Activated CD4-positive, alpha-beta memory T cell treated with anti-CD3 and anti-CD28 coated beads for 36 hours (primary cell): ENCODE measurements around the gene GPR152. TPM values are rescaled to one million over a fixed set of nuclear protein-coding genes. Genes with fewer than 3 reads are reported as not detected.
"Not testable (repeated sequence)": the region's sequence is repeated elsewhere in the genome, so short reads cannot be mapped to it uniquely, and the experiment has no call there.

Experiments used
- CTCF ChIA-PET: fragments of 350-600 bp; sonication (Branson Sonifier 250); formaldehyde crosslinking; loops from one replicate; lab custom pipeline; 2021; ENCODE audit warnings: antibody characterized with exemption, inconsistent platforms; lab: Charles Lee
- POLR2A ChIA-PET: fragments of 350-600 bp; sonication (Branson Sonifier 250); formaldehyde crosslinking; loops from one replicate; lab custom pipeline; 2021; ENCODE audit warnings: antibody characterized with exemption; lab: Charles Lee
- DNase-seq: peaks from one replicate; pipeline ENCODE4 v3.0.0-alpha.2; 2020
- H3K27ac Mint-ChIP-seq: one replicate; pipeline ENCODE4 v1.8.0; 2021; ENCODE audit warnings: mixed read lengths
- H3K27me3 Mint-ChIP-seq: one replicate; pipeline ENCODE4 v1.8.0; 2021; ENCODE audit warnings: mixed read lengths
- H3K36me3 Mint-ChIP-seq: one replicate; pipeline ENCODE4 v1.8.0; 2021; ENCODE audit warnings: mixed read lengths
- H3K4me1 Mint-ChIP-seq: one replicate; pipeline ENCODE4 v1.8.0; 2021; ENCODE audit warnings: low read depth, mixed read lengths
- H3K4me3 Mint-ChIP-seq: one replicate; pipeline ENCODE4 v1.8.0; 2021; ENCODE audit warnings: mild to moderate bottlenecking, mixed read lengths
- H3K9me3 Mint-ChIP-seq: one replicate; pipeline ENCODE4 v1.8.0; 2021; ENCODE audit warnings: mixed read lengths
- intact Hi-C: fragments of 100-400 bp; cut with micrococcal nuclease; formaldehyde crosslinking; loops from one replicate; pipeline ENCODE4 v1.15.1; 2023
- total RNA-seq, 2 experiments: library from RNA; stranded (reverse); gene quantifications; one replicate each; pipeline ENCODE4 v1.2.3, GENCODE V29; 2021

The GPR152 gene
- total RNA-seq, 2 experiments from 2014 or later: not detected

DNA sequence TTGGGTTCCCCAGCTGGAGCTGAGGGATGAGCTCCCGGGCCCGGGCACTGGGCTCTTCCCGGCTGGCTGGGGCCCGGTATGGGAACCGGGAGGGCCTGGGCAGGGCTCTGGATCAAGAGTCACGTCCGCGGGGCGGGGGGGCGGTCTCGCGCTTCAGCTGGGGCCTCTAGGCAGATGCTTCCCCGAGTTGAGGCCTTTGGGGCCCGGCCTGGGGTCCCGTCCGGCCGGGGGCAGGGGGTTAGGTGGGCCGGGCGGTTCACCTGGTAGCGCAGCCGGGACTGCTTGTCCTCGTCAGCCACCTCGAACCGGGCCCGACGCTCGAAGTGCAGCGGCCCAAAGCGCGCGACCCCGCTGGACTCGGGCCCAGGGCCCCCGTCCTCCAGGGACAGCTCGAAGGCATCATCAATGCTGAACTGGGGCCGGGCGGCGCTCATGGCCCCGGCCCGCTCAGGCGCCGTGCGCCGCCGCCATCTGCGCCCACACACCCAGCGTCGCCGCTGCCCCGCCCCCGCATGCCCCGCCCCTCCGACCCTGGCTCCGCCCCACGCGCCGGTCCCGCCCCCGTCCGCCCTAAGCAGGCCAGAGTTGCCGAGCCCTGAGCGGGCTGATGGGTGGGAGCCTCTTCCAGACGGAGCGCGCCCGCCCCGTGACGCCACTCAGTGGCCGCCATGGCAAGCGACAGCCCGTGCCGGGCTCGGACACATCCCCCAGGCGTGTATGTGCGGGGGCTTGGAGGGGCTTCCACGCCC lies 16.4 kb upstream of the GPR152 start, which contains the start of gene TMEM134:
TSS of gene TMEM134 (minus strand) at position 493 of the 749 bp plus-strand sequence. CDS start at position 434, 59 bp downstream.
- Mint-ChIP-seq H3K27ac (peak within 1 kb of the TSS; percentile 90), H3K36me3 (peaks cover 5% of the 10 kb centered on the region), H3K4me3 (peak within 1 kb of the TSS; percentile 90), H3K4me1 (peaks cover 32% of the 10 kb centered on the region), H3K27me3 (no peaks in the 10 kb centered on the region), H3K9me3 (no peaks in the 10 kb centered on the region)
- ChIA-PET POLR2A (interaction anchor here (0.6 to 4.3 kb wide), 18 partner anchors 12 to 229 kb away, joined by 3 to 35 read pairs (median 4); partner anchors contain the start of genes AIP, PITPNM1, PPP1CA and PTPRCAP), CTCF (interaction anchor here (0.7 to 2.5 kb wide), 12 partner anchors 15 to 161 kb away, joined by 3 to 17 read pairs (median 5); partner anchors contain the start of genes AIP, CORO1B, NUDT8 and PITPNM1)
- peak; percentile 95 for DNase-seq
- intact Hi-C loops: loop anchor here (1.0 to 5.0 kb wide), 5 partner anchors 14 to 67 kb away; partner anchors contain the start of genes AIP and RPS6KB2

GRCh38 chr11:67468456-67468758 lies 15.9 kb upstream of the GPR152 start:
- Mint-ChIP-seq H3K27me3 (no peaks in the 10 kb centered on the region), H3K4me3 (peak overlapping the region; percentile 90), H3K36me3 (peaks cover 5% of the 10 kb centered on the region), H3K27ac (peak overlapping the region; percentile 90), H3K4me1 (peaks cover 32% of the 10 kb centered on the region), H3K9me3 (no peaks in the 10 kb centered on the region)
- intact Hi-C loops: loop anchor here (2.0 to 5.0 kb wide), 2 partner anchors 30 to 41 kb away; partner anchors contain the start of gene RPS6KB2
- POLR2A ChIA-PET: interaction anchor here (0.6 to 4.3 kb wide), 18 partner anchors 12 to 229 kb away, joined by 3 to 35 read pairs (median 4); partner anchors contain the start of genes AIP, PITPNM1, PPP1CA and PTPRCAP
- CTCF ChIA-PET: interaction anchor here (0.7 to 2.5 kb wide), 13 partner anchors 16 to 161 kb away, joined by 3 to 17 read pairs (median 4); partner anchors contain the start of genes AIP, CORO1B, NUDT8 and PITPNM1
- peak; percentile 41 for DNase-seq

DNA sequence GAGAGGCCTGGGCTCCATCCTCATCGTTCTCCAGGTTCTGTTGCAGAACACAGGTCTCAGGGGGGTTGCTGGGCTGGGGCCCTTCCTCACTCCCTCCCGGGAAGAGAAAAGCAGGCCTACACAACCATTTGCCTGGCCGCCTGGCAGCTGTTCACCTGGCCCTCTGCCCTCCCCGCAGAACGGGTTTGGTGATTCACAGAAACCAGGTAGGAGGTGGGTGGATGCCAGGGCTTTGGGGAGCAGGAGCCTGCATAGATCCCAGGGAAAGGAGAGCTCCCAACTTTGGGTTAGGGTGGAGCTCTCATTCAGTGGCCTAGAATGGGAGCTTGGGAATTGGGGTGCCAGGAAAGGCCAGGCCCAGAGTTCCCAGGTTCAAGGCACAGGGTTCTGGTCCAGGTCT lies 15.5 kb upstream of the GPR152 start:
- H3K9me3 Mint-ChIP-seq: no peaks in the 10 kb centered on the region
- H3K4me1 Mint-ChIP-seq: peaks cover 32% of the 10 kb centered on the region
- H3K27ac Mint-ChIP-seq: peak overlapping the region; percentile 90
- no peaks in the 10 kb centered on the region for H3K27me3 Mint-ChIP-seq
- POLR2A ChIA-PET: interaction anchor here (0.6 to 4.3 kb wide), 19 partner anchors 11 to 228 kb away, joined by 3 to 35 read pairs (median 4); partner anchors contain the start of genes AIP, PITPNM1, PPP1CA and PTPRCAP
- peak overlapping the region; percentile 90 for H3K4me3 Mint-ChIP-seq
- intact Hi-C loops: loop anchor here (2.0 to 5.0 kb wide), 2 partner anchors 29 to 41 kb away; partner anchors contain the start of gene RPS6KB2
- H3K36me3 Mint-ChIP-seq: peaks cover 5% of the 10 kb centered on the region
- CTCF ChIA-PET: interaction anchor here (0.7 to 2.5 kb wide), 12 partner anchors 16 to 162 kb away, joined by 3 to 17 read pairs (median 5); partner anchors contain the start of genes AIP, CORO1B, NUDT8 and PITPNM1
- peak; percentile 61 for DNase-seq

GRCh38 chr11:67466962-67467771 lies 14.6 kb upstream of the GPR152 start:
- CTCF ChIA-PET: interaction anchor here (1.2 to 2.5 kb wide), 6 partner anchors 17 to 116 kb away, joined by 4 to 13 read pairs (median 6); partner anchors contain the start of genes AIP and PITPNM1
- POLR2A ChIA-PET: interaction anchor here (0.7 to 4.3 kb wide), 6 partner anchors 19 to 60 kb away, joined by 3 to 35 read pairs (median 8); partner anchors contain the start of genes PITPNM1 and PTPRCAP
- H3K36me3 Mint-ChIP-seq: peaks cover 5% of the 10 kb centered on the region
- no peaks in the 10 kb centered on the region for H3K27me3 Mint-ChIP-seq
- peak overlapping the region; percentile 90 for H3K4me3 Mint-ChIP-seq
- no peak for DNase-seq
- H3K4me1 Mint-ChIP-seq: peaks cover 32% of the 10 kb centered on the region
- intact Hi-C loops: loop anchor here (5.0 kb wide), 1 partner anchor 40 kb away; the partner anchor contains the start of gene RPS6KB2
- H3K27ac Mint-ChIP-seq: peak overlapping the region; percentile 90
- H3K9me3 Mint-ChIP-seq: no peaks in the 10 kb centered on the region

DNA sequence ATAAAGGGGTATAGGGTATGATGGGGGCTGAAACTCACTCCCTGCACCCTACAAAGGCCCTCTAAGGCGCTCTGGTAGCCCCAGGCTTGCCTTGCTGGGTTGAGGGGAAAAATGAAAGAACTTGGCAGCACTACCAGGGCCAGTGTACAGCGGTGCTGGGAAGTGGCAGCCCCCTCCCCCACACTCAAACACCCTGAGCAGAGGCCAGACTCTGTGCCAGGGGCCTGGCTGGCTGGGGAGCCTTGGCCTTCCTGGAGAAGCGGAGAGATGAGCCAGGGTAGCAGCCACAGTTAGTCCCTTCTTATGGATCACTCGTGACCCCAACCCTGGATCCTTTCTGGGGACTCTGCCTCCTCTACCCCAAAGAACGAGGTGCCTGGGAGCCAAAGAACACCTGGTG lies 13.8 kb upstream of the GPR152 start:
- peaks cover 32% of the 10 kb centered on the region for H3K4me1 Mint-ChIP-seq
- intact Hi-C loops: loop anchor here (5.0 kb wide), 1 partner anchor 39 kb away; the partner anchor contains the start of gene RPS6KB2
- H3K27me3 Mint-ChIP-seq: no peaks in the 10 kb centered on the region
- no peak overlapping the region for H3K27ac Mint-ChIP-seq
- DNase-seq: no peak
- CTCF ChIA-PET: interaction anchor here (1.1 kb wide), 1 partner anchor 149 kb away, joined by 3 read pairs; no protein-coding TSS in a partner anchor
- POLR2A ChIA-PET: interaction anchor here (0.5 to 4.3 kb wide), 5 partner anchors 9 to 59 kb away, joined by 3 to 35 read pairs (median 5); partner anchors contain the start of gene PTPRCAP
- no peak overlapping the region for H3K4me3 Mint-ChIP-seq
- H3K36me3 Mint-ChIP-seq: peaks cover 5% of the 10 kb centered on the region
- H3K9me3 Mint-ChIP-seq: no peaks in the 10 kb centered on the region

GRCh38 chr11:67465530-67465929 lies 13.0 kb upstream of the GPR152 start:
- H3K27me3 Mint-ChIP-seq, H3K36me3 Mint-ChIP-seq, DNase-seq, H3K9me3 Mint-ChIP-seq: not testable (repeated sequence)
- peak overlapping the region; percentile 89 for H3K4me3 Mint-ChIP-seq
- peak overlapping the region; percentile 93 for H3K27ac Mint-ChIP-seq
- peaks cover 32% of the 10 kb centered on the region for H3K4me1 Mint-ChIP-seq
- intact Hi-C loops: loop anchor here (2.0 to 5.0 kb wide), 2 partner anchors 19 to 38 kb away; partner anchors contain the start of gene RPS6KB2
- ChIA-PET CTCF (interaction anchor here (0.6 to 1.3 kb wide), 5 partner anchors 21 to 148 kb away, joined by 3 to 5 read pairs (median 3); partner anchors contain the start of gene PTPRCAP), POLR2A (interaction anchor here (0.5 to 2.0 kb wide), 9 partner anchors 10 to 113 kb away, joined by 3 to 10 read pairs (median 3); partner anchors contain the start of genes PITPNM1, POLD4, PTPRCAP and RPS6KB2)

DNA sequence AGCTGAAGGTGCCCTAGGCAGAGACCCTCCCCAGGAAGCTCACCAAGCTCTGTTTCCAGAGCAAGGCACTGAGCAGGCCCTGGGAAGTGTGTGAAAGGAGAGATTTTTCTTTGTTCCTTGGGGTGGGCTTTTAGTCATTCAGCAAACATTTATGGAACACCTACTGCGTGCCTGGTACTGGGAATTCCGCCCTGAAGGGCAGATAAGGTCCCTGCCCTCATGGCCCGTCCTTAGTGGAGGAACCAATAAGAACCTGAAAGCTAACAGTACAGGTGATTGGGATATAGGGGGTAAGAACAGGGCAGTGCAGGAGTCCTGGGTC lies 12.6 kb upstream of the GPR152 start:
- POLR2A ChIA-PET: interaction anchor here (0.9 to 2.0 kb wide), 7 partner anchors 13 to 113 kb away, joined by 3 to 10 read pairs (median 3); partner anchors contain the start of genes PITPNM1, POLD4, PTPRCAP and RPS6KB2
- peak overlapping the region; percentile 93 for H3K27ac Mint-ChIP-seq
- intact Hi-C loops: loop anchor here (2.0 to 5.0 kb wide), 2 partner anchors 18 to 38 kb away; partner anchors contain the start of gene RPS6KB2
- no peaks in the 10 kb centered on the region for H3K9me3 Mint-ChIP-seq
- no peaks in the 10 kb centered on the region for H3K27me3 Mint-ChIP-seq
- DNase-seq: no peak
- peak overlapping the region; percentile 89 for H3K4me3 Mint-ChIP-seq
- H3K36me3 Mint-ChIP-seq: peaks cover 5% of the 10 kb centered on the region
- H3K4me1 Mint-ChIP-seq: peaks cover 32% of the 10 kb centered on the region
- CTCF ChIA-PET: interaction anchor here (0.6 to 1.3 kb wide), 5 partner anchors 20 to 148 kb away, joined by 3 to 5 read pairs (median 3); partner anchors contain the start of gene PTPRCAP

DNA sequence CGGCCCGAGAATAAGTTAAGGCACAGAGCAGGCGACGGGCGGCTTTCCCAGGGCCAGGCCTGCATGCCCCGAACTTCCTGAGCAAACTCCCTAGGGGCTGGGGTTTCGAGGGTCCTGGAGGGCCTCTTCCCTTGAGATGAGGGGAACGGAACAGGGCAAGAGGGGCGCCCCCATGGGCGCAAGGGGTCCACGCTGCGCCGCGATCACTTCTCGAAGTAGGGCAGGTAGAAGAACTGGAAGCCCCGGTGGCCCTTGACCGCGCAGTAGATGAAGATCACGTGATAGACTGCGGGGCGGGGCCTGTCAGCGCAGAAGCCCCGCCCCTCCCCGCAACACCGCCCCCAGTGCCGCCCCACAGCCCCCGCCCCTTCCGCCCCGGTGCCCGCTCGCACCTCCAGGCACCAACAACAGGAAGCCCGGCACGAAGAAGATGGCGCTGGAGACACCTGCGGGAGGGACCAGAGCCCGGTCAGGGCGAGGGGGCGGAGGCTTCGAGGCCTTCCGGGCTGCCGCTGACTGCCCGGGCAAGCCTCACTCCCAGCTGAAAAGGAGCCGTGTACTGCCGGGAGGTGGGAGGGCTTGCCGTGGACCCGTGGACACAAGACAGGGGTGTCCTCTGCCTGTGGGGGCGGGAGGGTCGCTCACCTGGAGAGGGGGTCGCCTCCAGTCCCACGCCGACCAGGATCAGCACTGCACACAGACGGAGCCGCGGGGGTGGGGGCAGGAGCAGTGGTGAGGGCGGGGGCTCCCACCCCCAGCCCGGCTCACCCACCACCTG lies 12.1 kb upstream of the GPR152 start:
- intact Hi-C loops: loop anchor here (1.0 to 5.0 kb wide), 4 partner anchors 18 to 44 kb away; partner anchors contain the start of genes CDK2AP2 and RPS6KB2
- peak; percentile 96 for DNase-seq
- H3K27me3 Mint-ChIP-seq: no peaks in the 10 kb centered on the region
- peaks cover 34% of the 10 kb centered on the region for H3K4me1 Mint-ChIP-seq
- peak overlapping the region; percentile 93 for H3K27ac Mint-ChIP-seq
- peaks cover 5% of the 10 kb centered on the region for H3K36me3 Mint-ChIP-seq
- POLR2A ChIA-PET: interaction anchor here (0.5 to 2.0 kb wide), 8 partner anchors 10 to 112 kb away, joined by 3 to 10 read pairs (median 3); partner anchors contain the start of genes PITPNM1, POLD4, PTPRCAP and RPS6KB2
- CTCF ChIA-PET: interaction anchor here (0.9 to 1.3 kb wide), 3 partner anchors 27 to 62 kb away, joined by 3 read pairs; partner anchors contain the start of gene PTPRCAP
- peak overlapping the region; percentile 89 for H3K4me3 Mint-ChIP-seq
- no peaks in the 10 kb centered on the region for H3K9me3 Mint-ChIP-seq

DNA sequence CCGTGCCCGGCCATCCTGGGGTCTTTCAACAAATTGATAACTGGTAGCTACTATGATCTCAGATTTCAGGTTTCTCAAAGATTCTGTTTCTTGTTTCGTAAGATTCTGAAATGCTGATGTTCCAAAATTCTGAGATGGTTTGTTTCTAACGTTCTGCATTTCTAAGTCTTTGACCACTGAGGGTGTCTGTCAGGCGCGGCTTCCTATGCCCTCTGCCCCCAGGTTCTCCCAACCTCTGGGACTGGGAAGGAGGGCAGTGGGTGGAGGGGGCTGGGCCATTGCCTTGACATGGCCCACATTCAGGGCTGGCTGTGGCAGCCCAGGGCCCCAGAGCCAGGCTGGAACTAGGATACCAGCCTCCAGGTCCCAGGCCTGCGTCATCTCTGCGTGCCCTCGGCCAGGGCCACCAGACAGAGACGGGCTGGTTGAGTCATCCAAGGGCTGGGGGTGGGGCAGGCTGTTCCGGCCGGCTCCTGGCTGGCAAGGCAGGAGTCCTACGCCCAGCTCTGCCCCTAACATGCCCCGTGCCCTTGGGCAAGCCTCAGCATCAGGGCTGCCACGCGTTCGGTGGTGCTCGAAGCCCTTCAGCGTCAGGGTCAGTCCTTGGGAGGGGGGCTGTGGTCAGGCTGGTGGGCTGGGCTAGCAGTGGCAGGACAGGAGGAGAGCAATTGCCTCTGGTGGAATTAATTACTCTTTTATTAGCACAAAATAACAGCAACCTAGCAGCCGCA lies 11.3 kb upstream of the GPR152 start:
- peaks cover 30% of the 10 kb centered on the region for H3K4me1 Mint-ChIP-seq
- H3K27ac Mint-ChIP-seq: peak overlapping the region; percentile 93
- POLR2A ChIA-PET: no interaction called here
- H3K27me3 Mint-ChIP-seq: no peaks in the 10 kb centered on the region
- peak overlapping the region; percentile 48 for H3K4me3 Mint-ChIP-seq
- no peaks in the 10 kb centered on the region for H3K9me3 Mint-ChIP-seq
- no peak for DNase-seq
- peaks cover 5% of the 10 kb centered on the region for H3K36me3 Mint-ChIP-seq
- intact Hi-C loops: loop anchor here (1.0 to 2.0 kb wide), 3 partner anchors 17 to 44 kb away; partner anchors contain the start of gene CDK2AP2
- CTCF ChIA-PET: no interaction called here
